ENCODE measurements around the gene CHST9. TPM values are rescaled to one million over a fixed set of nuclear protein-coding genes. Genes with fewer than 3 reads are reported as not detected.

Gene CHST9
- total RNA-seq, 3 donors from 2014 or later = 0.05 to 0.82 (median 0.06) TPM

DNA sequence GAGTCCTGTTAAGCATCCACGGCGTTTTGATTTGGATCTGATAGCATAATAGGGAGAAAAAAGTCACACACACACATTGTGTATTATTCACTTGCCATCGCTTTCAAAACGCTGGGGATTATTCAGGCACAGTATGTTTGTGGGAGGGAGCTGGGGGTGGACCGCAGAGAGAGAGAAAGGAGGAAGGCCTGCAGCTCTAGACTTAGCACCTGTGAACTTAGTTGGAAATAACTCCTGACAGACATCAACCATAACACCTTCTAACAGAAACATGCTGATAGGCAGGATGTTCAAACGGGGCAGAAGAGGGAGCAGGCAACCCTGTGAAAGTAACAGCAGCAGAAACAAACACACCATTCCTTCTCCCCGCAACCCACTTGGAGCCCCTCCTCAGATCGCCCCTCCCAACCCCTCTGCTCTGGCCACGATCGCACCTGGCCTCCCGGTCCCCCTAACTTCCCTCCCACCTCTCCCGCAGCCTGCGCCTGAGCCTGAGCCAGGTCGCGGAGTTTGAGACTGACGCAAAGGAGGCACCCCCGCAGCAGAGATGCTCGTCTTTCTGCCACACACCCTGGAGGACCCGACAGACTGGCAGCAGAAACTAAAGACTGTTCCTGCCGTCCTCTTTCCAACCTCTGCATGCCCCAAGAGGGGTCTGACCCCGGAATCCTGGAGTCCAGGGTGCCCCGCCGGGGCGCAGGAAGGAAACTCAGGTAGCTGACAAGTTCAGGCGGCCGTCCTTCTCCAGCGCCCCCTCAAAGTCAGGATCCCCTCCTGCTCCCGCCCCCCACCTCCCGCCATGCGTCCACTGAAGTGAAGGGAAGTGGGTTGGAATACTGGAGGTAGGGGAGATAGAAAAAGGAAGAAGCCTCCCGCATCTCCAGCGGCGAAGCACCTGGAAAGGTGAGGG, 738 bp downstream of the CHST9 start:
- no peak for DNase-seq

DNA sequence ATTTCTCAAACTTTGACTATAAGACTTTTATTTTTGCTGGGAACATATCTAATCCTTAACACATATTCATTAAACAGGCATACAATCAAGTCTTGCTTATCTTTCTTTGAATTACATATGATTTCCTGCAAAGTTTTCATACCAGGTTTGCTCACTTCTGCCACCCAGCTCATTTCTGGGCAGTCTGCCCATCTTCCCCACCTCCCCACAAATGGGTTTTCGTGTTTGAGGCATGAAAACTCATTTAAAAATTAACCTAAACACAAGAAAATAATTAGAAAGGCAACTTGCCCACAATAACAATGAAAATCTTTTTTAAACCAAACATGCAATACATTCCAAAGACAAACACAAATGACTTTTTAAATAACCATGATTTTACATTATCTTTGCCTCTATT, 3.4 kb downstream of the CHST9 start:
- Histone ChIP-seq H3K36me3 (ENCODE audit: low read depth) (no peaks in the 10 kb centered on the region), H3K4me1 (ENCODE audit: low read depth) (no peaks in the 10 kb centered on the region), H3K9me3 (no peaks in the 10 kb centered on the region), H3K4me3 (no peak overlapping the region)
- intact Hi-C loops (cut with DNase I, micrococcal nuclease) = no loop called here
- no peak for DNase-seq
- TF ChIP-seq, protein P1, sequence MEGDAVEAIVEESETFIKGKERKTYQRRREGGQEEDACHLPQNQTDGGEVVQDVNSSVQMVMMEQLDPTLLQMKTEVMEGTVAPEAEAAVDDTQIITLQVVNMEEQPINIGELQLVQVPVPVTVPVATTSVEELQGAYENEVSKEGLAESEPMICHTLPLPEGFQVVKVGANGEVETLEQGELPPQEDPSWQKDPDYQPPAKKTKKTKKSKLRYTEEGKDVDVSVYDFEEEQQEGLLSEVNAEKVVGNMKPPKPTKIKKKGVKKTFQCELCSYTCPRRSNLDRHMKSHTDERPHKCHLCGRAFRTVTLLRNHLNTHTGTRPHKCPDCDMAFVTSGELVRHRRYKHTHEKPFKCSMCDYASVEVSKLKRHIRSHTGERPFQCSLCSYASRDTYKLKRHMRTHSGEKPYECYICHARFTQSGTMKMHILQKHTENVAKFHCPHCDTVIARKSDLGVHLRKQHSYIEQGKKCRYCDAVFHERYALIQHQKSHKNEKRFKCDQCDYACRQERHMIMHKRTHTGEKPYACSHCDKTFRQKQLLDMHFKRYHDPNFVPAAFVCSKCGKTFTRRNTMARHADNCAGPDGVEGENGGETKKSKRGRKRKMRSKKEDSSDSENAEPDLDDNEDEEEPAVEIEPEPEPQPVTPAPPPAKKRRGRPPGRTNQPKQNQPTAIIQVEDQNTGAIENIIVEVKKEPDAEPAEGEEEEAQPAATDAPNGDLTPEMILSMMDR (IDR thresholded peaks at IDR 0.05) = no peak
- ATAC-seq = no peak

More for the DNA sequence above, 738 bp downstream of the CHST9 start:
- ATAC-seq = no peak
- intact Hi-C loops (cut with DNase I, micrococcal nuclease) = no loop called here
- TF ChIP-seq, protein P1 (IDR thresholded peaks at IDR 0.05) = no peak
- H3K36me3 ChIP-seq (ENCODE audit: low read depth) = no peaks in the 10 kb centered on the region
- no peaks in the 10 kb centered on the region for H3K4me1 ChIP-seq (ENCODE audit: low read depth)
- H3K4me3 ChIP-seq = no peak overlapping the region
- H3K9me3 ChIP-seq = no peaks in the 10 kb centered on the region

DNA sequence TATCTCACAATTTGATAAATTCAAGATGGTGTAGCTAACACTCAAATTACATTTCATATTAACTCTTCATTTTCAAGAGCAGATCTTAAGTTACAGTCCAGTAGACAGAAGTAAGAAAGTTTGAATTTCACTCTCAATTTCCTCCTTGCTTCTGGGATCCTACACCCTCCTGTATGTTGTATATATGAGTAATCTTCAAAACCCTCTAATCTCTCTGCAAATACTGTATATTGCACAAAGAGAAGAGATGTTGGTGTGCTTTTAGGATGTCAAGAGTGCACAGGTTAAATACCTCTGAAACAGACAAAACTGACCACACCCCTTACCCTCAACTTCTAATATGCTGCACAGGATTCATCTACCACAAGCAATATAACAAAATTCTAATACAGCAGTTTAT, 6.7 kb downstream of the CHST9 start:
- Histone ChIP-seq H3K36me3 (ENCODE audit: low read depth) (no peaks in the 10 kb centered on the region), H3K4me1 (ENCODE audit: low read depth) (no peaks in the 10 kb centered on the region), H3K4me3 (no peak overlapping the region), H3K9me3 (no peaks in the 10 kb centered on the region)
- no peak for ATAC-seq
- no peak for DNase-seq
- intact Hi-C loops (cut with DNase I, micrococcal nuclease) = no loop called here
- TF ChIP-seq, protein P1 (IDR thresholded peaks at IDR 0.05) = no peak

DNA sequence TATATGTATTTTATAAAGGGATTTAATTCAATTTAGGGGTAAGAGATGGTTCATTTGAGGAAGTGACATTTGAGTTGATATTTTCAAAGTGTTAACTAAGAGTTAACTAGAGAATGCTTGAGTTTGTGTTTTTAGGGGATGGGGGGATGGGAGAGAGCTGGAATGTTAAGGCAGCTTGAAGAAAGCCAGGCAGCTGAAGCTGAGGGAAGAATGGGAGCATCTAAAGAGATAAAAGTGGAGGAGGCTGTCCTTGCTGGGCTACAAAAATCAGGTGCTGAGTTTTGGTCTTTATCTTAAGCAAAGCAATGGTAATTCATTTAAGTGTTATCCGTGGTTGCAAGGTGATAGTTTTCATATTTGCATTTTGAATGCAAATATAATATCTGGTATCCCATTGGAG, 9.2 kb downstream of the CHST9 start:
- no peak for ATAC-seq
- no peak for DNase-seq
- no peaks in the 10 kb centered on the region for H3K36me3 ChIP-seq (ENCODE audit: low read depth)
- no peaks in the 10 kb centered on the region for H3K4me1 ChIP-seq (ENCODE audit: low read depth)
- intact Hi-C loops (cut with DNase I, micrococcal nuclease) = no loop called here
- TF ChIP-seq, protein P1 (IDR thresholded peaks at IDR 0.05) = no peak
- H3K9me3 ChIP-seq = no peaks in the 10 kb centered on the region
- no peak overlapping the region for H3K4me3 ChIP-seq

DNA sequence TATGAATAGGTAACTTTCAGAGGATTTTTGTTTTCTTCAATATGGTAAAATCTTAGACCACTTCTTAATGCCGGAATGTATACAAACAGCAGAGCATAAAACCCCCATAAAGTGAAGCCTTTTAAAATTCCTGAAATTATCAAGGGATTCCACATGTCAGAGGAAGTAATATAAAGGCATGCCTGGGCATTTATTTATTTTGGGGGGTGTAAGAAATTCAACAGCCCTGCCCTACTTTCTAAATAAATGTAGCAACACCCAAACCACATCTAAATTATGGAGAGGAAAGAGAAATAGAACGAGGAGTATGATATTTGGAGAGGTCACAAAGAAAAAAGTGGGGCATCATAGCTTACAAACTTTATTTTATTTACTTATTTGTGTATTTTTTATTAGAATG, 9.9 kb downstream of the CHST9 start:
- ATAC-seq (no peak), DNase-seq (no peak)
- Histone ChIP-seq H3K36me3 (ENCODE audit: low read depth) (no peaks in the 10 kb centered on the region), H3K4me3 (no peak overlapping the region), H3K4me1 (ENCODE audit: low read depth) (no peaks in the 10 kb centered on the region), H3K9me3 (no peaks in the 10 kb centered on the region)
- intact Hi-C loops (cut with DNase I, micrococcal nuclease) = no loop called here
- TF ChIP-seq, protein P1 (IDR thresholded peaks at IDR 0.05) = no peak

Measured in mucosa of descending colon (tissue), 3 donors.